ENCODE measurements around the gene ERBB4.

GRCh38 chr2:212254339-212254738, 284.3 kb downstream of the ERBB4 start:
- TF ChIP-seq, protein P1, sequence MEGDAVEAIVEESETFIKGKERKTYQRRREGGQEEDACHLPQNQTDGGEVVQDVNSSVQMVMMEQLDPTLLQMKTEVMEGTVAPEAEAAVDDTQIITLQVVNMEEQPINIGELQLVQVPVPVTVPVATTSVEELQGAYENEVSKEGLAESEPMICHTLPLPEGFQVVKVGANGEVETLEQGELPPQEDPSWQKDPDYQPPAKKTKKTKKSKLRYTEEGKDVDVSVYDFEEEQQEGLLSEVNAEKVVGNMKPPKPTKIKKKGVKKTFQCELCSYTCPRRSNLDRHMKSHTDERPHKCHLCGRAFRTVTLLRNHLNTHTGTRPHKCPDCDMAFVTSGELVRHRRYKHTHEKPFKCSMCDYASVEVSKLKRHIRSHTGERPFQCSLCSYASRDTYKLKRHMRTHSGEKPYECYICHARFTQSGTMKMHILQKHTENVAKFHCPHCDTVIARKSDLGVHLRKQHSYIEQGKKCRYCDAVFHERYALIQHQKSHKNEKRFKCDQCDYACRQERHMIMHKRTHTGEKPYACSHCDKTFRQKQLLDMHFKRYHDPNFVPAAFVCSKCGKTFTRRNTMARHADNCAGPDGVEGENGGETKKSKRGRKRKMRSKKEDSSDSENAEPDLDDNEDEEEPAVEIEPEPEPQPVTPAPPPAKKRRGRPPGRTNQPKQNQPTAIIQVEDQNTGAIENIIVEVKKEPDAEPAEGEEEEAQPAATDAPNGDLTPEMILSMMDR (IDR thresholded peaks at IDR 0.05), result no peak
- TF ChIP-seq EP300 (IDR thresholded peaks at IDR 0.05) (no peak), POLR2A (IDR thresholded peaks at IDR 0.05) (no peak)
